DMS79 treated with DMSO at 0.1 percent for 48 hours (cell line): Measurements from ENCODE around the gene SNUPN.
"Not testable (repeated sequence)": the region's sequence is repeated elsewhere in the genome, so short reads cannot be mapped to it uniquely, and the experiment has no call there.

Experiments
- DNase-seq: peaks from one replicate; lab custom pipeline; 2025; lab: John Stamatoyannopoulos, UW

Gene SNUPN

GRCh38 chr15:75637245-75638009, 11.9 kb upstream of the SNUPN start:
- no peak for DNase-seq

GRCh38 chr15:75636026-75636425, 10.5 kb upstream of the SNUPN start:
- DNase-seq: no peak

GRCh38 chr15:75633922-75634321, 8.4 kb upstream of the SNUPN start:
- DNase-seq: not testable (repeated sequence)

GRCh38 chr15:75631935-75632334, 6.4 kb upstream of the SNUPN start:
- peak; percentile 2 for DNase-seq

GRCh38 chr15:75622505-75622904, 3.0 kb downstream of the SNUPN start:
- DNase-seq: no peak

- no peak for DNase-seq
These were observed 4.6 kb downstream of the SNUPN start for GRCh38 chr15:75620841-75621391.

- DNase-seq: no peak
These were observed 5.3 kb downstream of the SNUPN start for GRCh38 chr15:75620058-75620820.

- DNase-seq: no peak
These were observed 8.8 kb downstream of the SNUPN start for GRCh38 chr15:75616766-75617165.

GRCh38 chr15:75606711-75607699, 18.5 kb downstream of the SNUPN start:
- no peak for DNase-seq

GRCh38 chr15:75606026-75606425, 19.5 kb downstream of the SNUPN start:
- DNase-seq: no peak

- no peak for DNase-seq
These were observed 26.1 kb downstream of the SNUPN start for GRCh38 chr15:75599401-75599800.

GRCh38 chr15:75598361-75598760, 27.2 kb downstream of the SNUPN start:
- no peak for DNase-seq

GRCh38 chr15:75597667-75598341, 27.7 kb downstream of the SNUPN start:
- DNase-seq: no peak

- DNase-seq: no peak
These were observed 28.7 kb downstream of the SNUPN start for GRCh38 chr15:75596703-75597345.

GRCh38 chr15:75594276-75594675, 31.2 kb downstream of the SNUPN start:
- DNase-seq: no peak

GRCh38 chr15:75591655-75592364, 33.7 kb downstream of the SNUPN start:
- no peak for DNase-seq

GRCh38 chr15:75590239-75590638, 35.3 kb downstream of the SNUPN start:
- DNase-seq: no peak

GRCh38 chr15:75589071-75589470, 36.5 kb downstream of the SNUPN start:
- DNase-seq: no peak

GRCh38 chr15:75586422-75586821, 39.1 kb downstream of the SNUPN start:
- DNase-seq: not testable (repeated sequence)

GRCh38 chr15:75584121-75584520, 41.4 kb downstream of the SNUPN start:
- DNase-seq: no peak
